Activated T-helper 17 cell treated with anti-CD3 and anti-CD28 coated beads, Interleukin-2, amount 50 U/mL, for 72 hours (primary cell): ENCODE measurements around the gene CIDEB. TPM values are rescaled to one million over a fixed set of nuclear protein-coding genes. Genes with fewer than 3 reads are reported as not detected.
A peak's percentile ranks its signal among the peaks of the same experiment; 100 is the strongest.
"Not testable (repeated sequence)": the region's sequence is repeated elsewhere in the genome, so short reads cannot be mapped to it uniquely, and the experiment has no call there.

ENCODE experiments used
- ATAC-seq: fragments of 150-1000 bp; cut with Tn5 transposase; replicated peaks from 2 replicates; pipeline ENCODE4 v1.10.0; 2021; ENCODE audit warnings: mild to moderate bottlenecking, moderate library complexity
- H3K27ac Mint-ChIP-seq: one replicate; pipeline ENCODE4 v1.8.0; 2022; ENCODE audit warnings: mixed read lengths
- H3K27me3 Mint-ChIP-seq: one replicate; pipeline ENCODE4 v1.8.0; 2022; ENCODE audit warnings: mixed read lengths
- H3K36me3 Mint-ChIP-seq: one replicate; pipeline ENCODE4 v1.8.0; 2022; ENCODE audit warnings: low read depth, mild to moderate bottlenecking, mixed read lengths
- H3K4me1 Mint-ChIP-seq: one replicate; pipeline ENCODE4 v1.8.0; 2022; ENCODE audit warnings: mixed read lengths
- H3K4me3 Mint-ChIP-seq: one replicate; pipeline ENCODE4 v1.8.0; 2022; ENCODE audit warnings: mild to moderate bottlenecking, mixed read lengths
- H3K9me3 Mint-ChIP-seq: one replicate; pipeline ENCODE4 v1.8.0; 2022; ENCODE audit warnings: mixed read lengths
- total RNA-seq, 2 donors: library from RNA; stranded (reverse); gene quantifications; one replicate each; pipeline ENCODE4 v1.2.3, GENCODE V29; 2022

Gene CIDEB, protein sequence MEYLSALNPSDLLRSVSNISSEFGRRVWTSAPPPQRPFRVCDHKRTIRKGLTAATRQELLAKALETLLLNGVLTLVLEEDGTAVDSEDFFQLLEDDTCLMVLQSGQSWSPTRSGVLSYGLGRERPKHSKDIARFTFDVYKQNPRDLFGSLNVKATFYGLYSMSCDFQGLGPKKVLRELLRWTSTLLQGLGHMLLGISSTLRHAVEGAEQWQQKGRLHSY
- total RNA-seq: 10 to 100 TPM; 14.9 to 28.1 TPM

GRCh38 chr14:24307575-24308341 is at the start of gene CIDEB:
CIDEB (minus strand) TSS chr14:24307977; CDS start chr14:24307858, 119 bp downstream.
- Mint-ChIP-seq H3K9me3 (no peaks in the 10 kb centered on the region), H3K36me3 (peaks cover 68% of the 10 kb centered on the region), H3K4me1 (peaks cover 35% of the 10 kb centered on the region), H3K27me3 (no peaks in the 10 kb centered on the region), H3K27ac (peak within 1 kb of the TSS; percentile 68), H3K4me3 (no peak within 1 kb of the TSS)
- ATAC-seq: peak; percentile 27

GRCh38 chr14:24356208-24356607 is 48.4 kb upstream of the CIDEB start:
- no peak overlapping the region for H3K4me3 Mint-ChIP-seq
- H3K27ac Mint-ChIP-seq: no peak overlapping the region
- H3K27me3 Mint-ChIP-seq: peaks cover 13% of the 10 kb centered on the region

DNA sequence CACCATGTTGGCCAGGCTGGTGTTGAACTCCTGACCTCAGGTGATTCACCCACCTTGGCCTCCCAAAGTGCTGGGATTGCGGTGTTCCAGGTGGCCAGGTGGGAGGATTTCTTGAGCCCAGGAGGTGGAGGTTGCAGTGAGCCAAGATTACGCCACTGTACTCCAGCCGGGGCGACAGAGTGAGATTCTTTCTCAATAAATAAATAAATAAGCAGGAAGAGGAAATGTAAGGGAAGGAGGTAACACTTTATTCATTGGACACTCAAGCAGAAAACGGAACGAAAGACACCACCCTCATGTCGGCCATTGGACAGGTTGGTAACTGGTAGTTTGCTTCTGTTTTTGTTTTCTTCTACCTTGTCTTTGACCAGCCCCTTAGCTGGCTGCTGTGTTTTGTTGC is 47.2 kb upstream of the CIDEB start:
- ATAC-seq: no peak
- Mint-ChIP-seq H3K27me3 (peaks cover 14% of the 10 kb centered on the region), H3K4me1 (no peaks in the 10 kb centered on the region), H3K4me3 (no peak overlapping the region), H3K36me3 (no peaks in the 10 kb centered on the region), H3K27ac (no peak overlapping the region), H3K9me3 (no peaks in the 10 kb centered on the region)

More at GRCh38 chr14:24356208-24356607, 48.4 kb upstream of the CIDEB start:
- H3K36me3 Mint-ChIP-seq: no peaks in the 10 kb centered on the region
- ATAC-seq: no peak
- H3K9me3 Mint-ChIP-seq: no peaks in the 10 kb centered on the region
- no peaks in the 10 kb centered on the region for H3K4me1 Mint-ChIP-seq

DNA sequence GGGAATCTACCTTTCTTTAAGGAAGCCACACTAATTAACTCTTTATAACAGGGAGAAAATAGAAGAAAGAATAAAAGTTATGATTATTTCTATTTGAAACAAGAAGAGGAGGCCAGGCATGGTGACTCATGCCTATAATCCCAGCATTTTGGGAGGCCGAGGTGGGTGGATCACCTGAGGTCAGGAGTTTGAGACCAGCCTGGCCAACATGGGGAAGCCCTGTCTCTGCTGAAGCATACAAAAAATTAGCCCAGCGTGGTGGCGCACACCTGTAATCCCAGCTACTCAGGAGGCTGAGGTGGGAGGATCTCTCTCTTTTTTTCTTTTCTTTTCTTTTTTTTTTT is 46.7 kb upstream of the CIDEB start:
- H3K27me3 Mint-ChIP-seq: peaks cover 19% of the 10 kb centered on the region
- ATAC-seq, H3K4me1 Mint-ChIP-seq, H3K9me3 Mint-ChIP-seq, H3K4me3 Mint-ChIP-seq, H3K36me3 Mint-ChIP-seq, H3K27ac Mint-ChIP-seq: not testable (repeated sequence)

GRCh38 chr14:24353559-24354481 is 46.0 kb upstream of the CIDEB start:
- H3K4me3 Mint-ChIP-seq: no peak overlapping the region
- no peaks in the 10 kb centered on the region for H3K9me3 Mint-ChIP-seq
- H3K27ac Mint-ChIP-seq: no peak overlapping the region
- H3K36me3 Mint-ChIP-seq: no peaks in the 10 kb centered on the region
- no peaks in the 10 kb centered on the region for H3K4me1 Mint-ChIP-seq
- ATAC-seq: peak; percentile 34
- peaks cover 21% of the 10 kb centered on the region for H3K27me3 Mint-ChIP-seq

DNA sequence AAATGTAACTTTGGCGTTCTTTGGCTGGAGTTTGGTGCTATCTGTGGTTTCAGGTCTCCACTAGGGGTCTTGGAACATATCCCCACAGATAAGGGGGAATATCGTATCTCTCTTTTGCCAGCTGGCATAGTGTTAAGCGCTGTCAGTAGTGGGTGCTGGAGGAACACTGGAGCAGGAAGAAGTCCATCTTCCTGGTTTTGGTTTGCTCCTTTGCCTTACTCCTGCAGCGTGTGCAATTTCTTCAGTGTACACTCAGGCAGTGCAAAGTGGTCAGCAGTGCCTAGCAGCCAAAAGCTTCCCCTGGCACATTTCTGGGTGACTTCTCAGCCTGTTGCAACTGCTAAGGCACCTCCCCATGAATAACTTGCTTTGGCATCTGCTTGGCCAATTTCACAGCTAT is 43.7 kb upstream of the CIDEB start:
- ATAC-seq: no peak
- Mint-ChIP-seq H3K9me3 (no peaks in the 10 kb centered on the region), H3K4me1 (no peaks in the 10 kb centered on the region), H3K36me3 (no peaks in the 10 kb centered on the region), H3K27ac (no peak overlapping the region), H3K27me3 (peaks cover 17% of the 10 kb centered on the region), H3K4me3 (no peak overlapping the region)

DNA sequence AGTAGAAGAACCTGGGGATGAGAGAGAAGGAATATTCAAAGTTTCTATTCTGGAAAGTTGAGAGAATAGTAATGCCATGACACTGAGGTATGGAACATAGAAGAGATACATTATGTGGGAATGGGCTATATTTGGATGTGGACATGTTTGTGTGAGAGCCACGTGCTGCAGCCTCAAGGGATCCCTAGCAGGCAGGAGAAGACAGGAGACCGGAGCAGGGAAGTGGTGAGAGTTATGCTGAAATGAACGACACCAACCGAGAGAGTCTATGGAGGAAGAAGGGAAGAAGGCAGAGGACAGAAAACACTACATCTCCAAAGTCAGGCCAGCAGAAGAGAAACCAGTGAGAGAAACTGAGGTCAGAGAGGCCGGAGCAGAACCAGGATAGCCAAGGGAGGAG is 42.0 kb upstream of the CIDEB start:
- H3K4me1 Mint-ChIP-seq: no peaks in the 10 kb centered on the region
- peaks cover 25% of the 10 kb centered on the region for H3K27me3 Mint-ChIP-seq
- H3K9me3 Mint-ChIP-seq: no peaks in the 10 kb centered on the region

DNA sequence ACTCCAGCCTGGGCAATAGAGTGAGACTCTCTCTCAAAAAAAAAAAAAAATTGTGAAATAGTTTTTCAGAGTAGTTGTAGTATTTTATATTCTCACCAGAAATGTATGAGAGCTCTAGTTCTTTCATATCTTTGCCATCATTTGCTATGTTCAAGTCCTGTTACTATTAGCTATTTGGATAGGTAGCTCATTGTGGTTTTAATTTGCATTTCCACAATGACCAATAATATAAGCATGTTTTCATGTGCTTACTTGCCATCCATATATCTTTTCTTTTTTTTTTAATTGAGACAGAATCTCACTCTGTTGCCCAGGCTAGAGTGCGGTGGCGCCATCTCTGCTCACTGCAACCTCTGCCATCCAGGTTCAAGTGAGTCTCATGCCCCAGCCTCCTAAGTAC is 40.4 kb upstream of the CIDEB start:
- H3K27me3 Mint-ChIP-seq: peaks cover 29% of the 10 kb centered on the region

More for the DNA sequence above, 42.0 kb upstream of the CIDEB start:
- Mint-ChIP-seq H3K4me3 (no peak overlapping the region), H3K36me3 (no peaks in the 10 kb centered on the region), H3K27ac (no peak overlapping the region)
- no peak for ATAC-seq

DNA sequence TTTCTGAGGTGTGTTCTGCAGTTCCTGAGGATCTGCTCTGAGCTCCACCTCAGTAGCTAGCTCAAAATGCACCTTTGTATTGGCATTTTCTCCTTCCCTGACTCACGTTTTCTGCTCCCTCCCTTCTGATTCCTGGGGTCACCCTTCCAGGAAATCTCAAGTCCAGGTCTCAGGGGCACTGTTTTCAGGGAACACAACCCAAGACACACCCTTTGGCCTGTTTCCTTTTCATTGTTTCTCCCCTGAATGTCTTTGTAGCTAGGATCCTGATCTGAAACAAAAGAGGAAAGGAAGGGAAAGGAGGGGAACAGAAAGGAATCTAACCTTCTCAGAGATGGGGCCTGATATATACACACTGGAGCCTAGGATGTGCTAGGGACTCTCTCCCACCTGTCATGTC is 39.4 kb upstream of the CIDEB start:
- no peak for ATAC-seq
- Mint-ChIP-seq H3K4me1 (no peaks in the 10 kb centered on the region), H3K27me3 (peaks cover 26% of the 10 kb centered on the region), H3K27ac (no peak overlapping the region), H3K9me3 (no peaks in the 10 kb centered on the region), H3K4me3 (no peak overlapping the region), H3K36me3 (no peaks in the 10 kb centered on the region)

More for the DNA sequence above, 40.4 kb upstream of the CIDEB start:
- no peak for ATAC-seq
- H3K4me3 Mint-ChIP-seq: no peak overlapping the region
- H3K9me3 Mint-ChIP-seq: no peaks in the 10 kb centered on the region
- H3K36me3 Mint-ChIP-seq: no peaks in the 10 kb centered on the region
- no peaks in the 10 kb centered on the region for H3K4me1 Mint-ChIP-seq
- no peak overlapping the region for H3K27ac Mint-ChIP-seq

DNA sequence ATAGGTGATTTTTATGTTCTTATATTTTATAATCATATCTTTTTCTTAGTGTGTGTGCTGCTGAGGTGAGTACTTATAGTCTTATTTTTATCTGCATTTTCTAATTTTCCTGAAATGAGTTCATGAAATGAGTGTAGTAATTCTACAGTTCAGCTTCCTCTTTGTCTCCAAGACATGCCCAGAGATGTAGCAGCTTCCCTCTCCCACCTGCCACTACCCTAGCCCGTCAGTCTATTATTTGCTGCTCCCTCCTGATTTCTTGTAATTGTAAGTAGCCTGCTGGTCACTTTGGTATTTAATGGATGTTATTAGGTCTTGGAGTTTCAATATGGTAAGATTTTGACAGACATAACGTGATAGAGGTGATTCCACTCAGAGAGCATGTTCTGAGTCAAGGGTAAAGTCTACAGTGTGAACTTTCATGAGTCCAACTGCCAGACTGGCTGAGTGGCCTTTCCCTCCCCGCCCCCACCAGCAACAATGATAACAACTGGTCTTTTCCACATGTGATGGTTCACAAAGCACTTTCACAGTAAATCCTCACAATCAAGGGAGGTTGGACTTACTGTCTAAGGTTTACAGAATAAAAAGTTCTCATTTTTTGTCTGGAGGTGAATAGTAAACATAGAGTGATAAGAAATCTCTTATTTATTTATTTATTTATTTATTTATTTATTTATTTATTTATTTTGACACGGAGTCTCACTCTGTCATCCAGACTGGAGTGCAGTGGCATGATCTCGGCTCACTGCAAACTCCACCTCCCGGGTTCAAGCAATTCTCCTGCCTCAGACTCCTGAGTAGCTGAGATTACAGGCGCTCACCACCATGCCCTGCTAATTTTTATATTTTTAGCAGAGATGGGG is 36.3 kb upstream of the CIDEB start:
- Mint-ChIP-seq H3K36me3 (no peaks in the 10 kb centered on the region), H3K9me3 (no peaks in the 10 kb centered on the region), H3K4me1 (peaks cover 4% of the 10 kb centered on the region), H3K27me3 (peaks cover 12% of the 10 kb centered on the region), H3K27ac (no peak overlapping the region), H3K4me3 (no peak overlapping the region)
- no peak for ATAC-seq

- Mint-ChIP-seq H3K36me3 (peaks cover 7% of the 10 kb centered on the region), H3K4me1 (peaks cover 4% of the 10 kb centered on the region), H3K4me3 (no peak overlapping the region), H3K27ac (no peak overlapping the region), H3K9me3 (no peaks in the 10 kb centered on the region), H3K27me3 (peaks cover 12% of the 10 kb centered on the region)
- no peak for ATAC-seq
Observed at GRCh38 chr14:24342889-24343288, 35.1 kb upstream of the CIDEB start.

- Mint-ChIP-seq H3K36me3 (peaks cover 28% of the 10 kb centered on the region), H3K27ac (no peak overlapping the region), H3K27me3 (peaks cover 12% of the 10 kb centered on the region), H3K9me3 (no peaks in the 10 kb centered on the region), H3K4me3 (peak overlapping the region; percentile 88), H3K4me1 (peaks cover 4% of the 10 kb centered on the region)
- no peak for ATAC-seq
Observed at GRCh38 chr14:24340606-24341005, 32.8 kb upstream of the CIDEB start.

DNA sequence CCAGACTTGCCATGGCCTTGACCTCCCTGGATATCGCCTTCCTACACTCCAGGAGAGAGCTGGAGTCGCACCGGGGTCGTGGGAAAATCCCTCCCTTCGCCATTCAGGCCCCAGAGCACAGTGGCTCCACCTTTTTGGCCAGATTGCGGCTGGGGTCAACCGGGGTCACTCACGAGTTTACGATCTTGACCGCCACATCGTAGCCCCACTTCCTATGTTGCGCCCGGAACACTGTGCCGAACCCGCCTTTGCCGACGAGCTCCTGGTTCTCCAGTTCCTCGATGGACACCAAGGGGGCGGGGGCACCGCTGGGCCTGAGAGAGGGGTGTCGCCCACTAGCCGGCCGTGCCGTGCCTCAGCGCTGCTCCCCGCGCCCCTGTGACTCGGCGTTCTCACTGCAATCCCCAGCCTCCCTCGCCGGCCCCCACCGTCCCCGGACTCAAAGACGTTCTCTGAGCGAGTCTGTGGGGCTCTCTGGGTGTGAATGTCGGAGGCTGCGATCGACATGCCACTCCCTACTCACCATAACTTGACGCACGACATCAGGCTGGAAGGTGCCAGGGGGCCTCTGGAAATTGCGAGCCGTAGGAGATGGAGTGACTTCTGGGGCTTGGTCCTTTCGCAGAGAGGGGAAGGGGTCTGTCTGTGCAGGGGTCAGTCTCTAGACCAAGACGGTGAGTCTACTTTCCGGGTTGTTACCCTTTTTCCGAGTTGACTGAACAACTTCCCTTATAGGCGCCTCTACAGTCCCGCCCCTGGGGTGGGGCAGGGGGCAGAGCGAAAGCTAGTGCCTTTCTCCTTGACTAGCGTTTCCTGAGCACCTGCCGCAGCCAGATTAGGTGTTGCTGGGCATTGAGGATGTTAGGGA is 31.7 kb upstream of the CIDEB start, which contains the start of gene RIPK3:
TSS of gene RIPK3 (minus strand) at position 708 of the 868 bp plus-strand sequence. CDS start at position 543, 165 bp downstream.
- peak; percentile 97 for ATAC-seq
- H3K36me3 Mint-ChIP-seq: peaks cover 37% of the 10 kb centered on the region
- peaks cover 4% of the 10 kb centered on the region for H3K4me1 Mint-ChIP-seq
- H3K27me3 Mint-ChIP-seq: peaks cover 11% of the 10 kb centered on the region
- H3K27ac Mint-ChIP-seq: peak within 1 kb of the TSS; percentile 64
- no peaks in the 10 kb centered on the region for H3K9me3 Mint-ChIP-seq
- H3K4me3 Mint-ChIP-seq: peak within 1 kb of the TSS; percentile 88
